Hindlimb muscle (tissue), 1 donor: ENCODE measurements around the gene NR1D2. TPM values are rescaled to one million over a fixed set of nuclear protein-coding genes. Genes with fewer than 3 reads are reported as not detected.

Experiments
- DNase-seq: peaks from one replicate; pipeline ENCODE4 v3.0.0-alpha.2; 2013
- polyA plus RNA-seq: library from polyadenylated mRNA; unstranded; fragments of 120-200 nt; gene quantifications from one replicate; pipeline ENCODE4 v1.2.1, GENCODE V29; 2013; ENCODE audit not compliant: insufficient read length

The NR1D2 gene
- polyA plus RNA-seq, 1 donor = 23.6 TPM

DNA sequence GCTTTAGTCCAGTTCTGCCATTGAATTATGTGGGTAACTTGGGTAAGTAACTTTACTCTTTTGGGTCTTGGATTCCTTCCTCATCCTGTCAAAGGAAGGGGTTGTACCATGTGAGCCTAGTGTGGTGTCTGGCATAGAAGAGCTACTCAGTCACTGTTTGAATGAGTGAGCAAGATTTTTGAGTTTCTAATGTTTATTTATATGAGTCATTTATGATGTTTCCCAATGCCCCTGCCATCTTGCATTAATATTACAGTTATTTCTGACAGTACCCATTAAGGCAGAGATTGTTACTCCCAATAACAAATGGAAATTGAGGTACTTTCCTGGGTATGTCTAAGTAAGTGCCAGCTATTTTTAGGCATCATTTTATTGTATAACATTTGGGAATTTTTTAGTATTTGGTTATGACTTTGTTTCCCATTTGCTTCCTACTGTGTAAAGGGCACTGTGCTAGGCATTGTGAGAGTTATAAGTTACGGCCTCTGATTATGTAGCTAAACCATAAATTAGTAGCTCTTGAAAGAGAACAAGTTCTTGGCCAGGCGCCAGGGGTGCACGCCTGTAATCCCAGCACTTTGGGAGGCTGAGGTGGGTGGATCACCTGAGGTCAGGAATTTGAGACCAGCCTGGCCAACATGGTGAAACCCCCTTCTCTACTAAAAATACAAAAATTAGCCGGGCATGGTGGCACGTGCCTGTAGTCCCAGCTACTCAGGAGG is 23.5 kb downstream of the NR1D2 start:
- no peak for DNase-seq

DNA sequence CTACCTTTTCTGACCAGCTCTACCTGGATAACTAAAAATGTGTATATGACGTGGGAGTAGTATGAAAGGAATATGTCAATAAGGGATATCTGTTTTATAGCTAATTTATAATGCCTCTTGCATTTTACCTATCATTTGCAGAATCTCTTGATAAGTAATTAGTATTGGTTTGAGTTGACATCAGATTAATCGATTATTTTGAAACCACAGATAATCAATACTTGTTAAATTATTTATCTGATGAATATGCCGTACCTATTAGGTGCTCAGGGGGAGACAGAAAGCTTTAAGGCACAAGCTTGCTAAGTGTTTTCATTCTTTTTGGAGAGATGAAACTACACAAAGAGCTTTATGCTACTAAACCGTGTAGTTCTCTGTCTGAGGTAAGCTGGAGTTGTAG is 24.3 kb downstream of the NR1D2 start:
- DNase-seq = no peak

DNA sequence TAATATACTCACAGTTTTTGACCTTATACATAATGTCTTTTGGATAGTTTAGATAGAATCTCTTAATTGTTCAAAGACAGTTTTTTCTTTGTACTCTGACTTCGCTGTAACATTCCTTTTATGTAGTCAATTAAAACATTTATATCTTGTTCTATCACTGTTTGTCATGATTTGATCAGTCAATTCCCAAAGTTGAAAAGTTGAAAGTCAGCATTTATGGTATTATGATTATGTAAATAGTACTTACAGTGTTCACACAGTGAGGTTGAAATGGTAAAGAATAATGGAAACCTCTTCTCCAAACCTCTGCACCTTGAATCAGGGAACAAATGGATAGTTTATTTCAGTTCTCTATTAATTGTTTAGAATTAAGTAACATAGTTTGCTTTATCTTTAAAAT is 26.6 kb downstream of the NR1D2 start:
- no peak for DNase-seq

DNA sequence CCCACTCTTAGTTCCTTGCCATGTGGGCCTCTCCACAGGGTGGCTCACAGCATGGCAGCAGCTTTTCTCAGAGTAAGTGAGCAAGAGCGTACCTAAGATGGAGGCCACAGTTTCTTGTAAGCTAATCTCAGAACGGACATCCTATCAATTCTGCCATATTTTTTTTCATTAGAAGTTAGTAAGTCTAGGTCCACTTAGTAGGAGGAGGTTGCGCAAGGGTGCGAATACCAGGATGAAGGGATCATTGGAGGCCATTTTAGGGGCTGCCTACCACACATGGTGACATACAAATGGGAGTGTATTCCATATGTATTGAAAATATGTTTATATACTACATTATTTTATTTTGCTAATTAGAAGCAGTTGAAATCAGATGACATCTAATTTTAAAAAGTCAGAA is 31.5 kb downstream of the NR1D2 start:
- no peak for DNase-seq

DNA sequence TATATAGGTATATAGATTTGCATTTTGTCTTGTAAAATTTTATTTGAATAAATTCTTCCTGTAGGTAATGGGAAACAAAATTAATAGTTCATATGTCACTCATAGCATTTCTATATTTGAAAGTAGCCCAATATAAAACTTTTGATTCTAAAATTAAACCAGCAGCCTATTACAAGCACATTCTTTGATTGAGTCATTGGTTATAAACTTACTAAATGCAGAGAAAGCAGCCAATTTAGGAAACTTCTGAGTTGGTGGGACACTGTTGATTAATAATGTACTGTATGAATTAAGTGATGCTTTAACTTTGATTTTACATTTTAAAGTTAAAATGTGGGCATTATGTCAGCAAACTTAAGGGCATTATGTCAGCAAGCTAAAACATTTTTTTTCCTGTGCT is 34.5 kb downstream of the NR1D2 start:
- no peak for DNase-seq

DNA sequence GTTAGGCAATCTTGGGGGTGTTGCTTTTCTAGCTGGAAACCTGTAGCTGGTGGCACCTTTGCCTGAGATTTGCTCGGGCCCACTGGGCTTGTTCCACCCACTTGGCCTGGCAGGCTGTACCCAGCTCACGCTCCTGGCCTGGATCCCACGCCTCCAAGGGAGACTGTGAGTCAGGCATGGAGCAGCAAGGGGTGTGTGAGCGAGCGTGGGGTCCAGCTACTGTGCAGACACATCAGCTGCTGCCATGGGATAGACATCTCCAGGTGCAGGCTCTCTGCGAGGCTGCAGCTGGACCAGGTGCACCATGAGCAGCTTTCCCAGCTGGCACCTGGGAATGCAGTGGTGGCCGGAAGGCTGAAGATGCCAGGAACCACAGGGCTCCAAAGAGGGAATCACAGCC is 36.0 kb downstream of the NR1D2 start:
- no peak for DNase-seq

DNA sequence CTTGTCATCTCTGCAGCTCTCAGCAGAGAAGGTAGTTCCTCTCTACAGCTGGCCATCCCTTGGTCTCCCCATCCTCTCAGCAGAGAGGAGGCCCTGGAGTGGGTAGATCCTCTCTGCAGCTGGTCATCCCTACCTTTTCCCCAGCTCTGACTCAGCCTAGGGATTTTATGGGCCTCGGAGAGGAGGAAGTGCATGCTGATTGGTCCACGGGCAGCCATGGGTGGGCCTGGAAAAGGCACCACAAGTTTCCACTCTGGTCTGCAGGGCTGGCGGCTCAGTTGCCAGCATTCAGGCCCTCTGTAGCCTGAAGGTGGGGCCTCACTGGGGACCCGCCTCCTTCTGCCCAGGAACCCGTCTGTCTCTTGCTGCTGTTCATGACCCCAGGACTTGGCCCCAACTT is 36.9 kb downstream of the NR1D2 start:
- DNase-seq = no peak

DNA sequence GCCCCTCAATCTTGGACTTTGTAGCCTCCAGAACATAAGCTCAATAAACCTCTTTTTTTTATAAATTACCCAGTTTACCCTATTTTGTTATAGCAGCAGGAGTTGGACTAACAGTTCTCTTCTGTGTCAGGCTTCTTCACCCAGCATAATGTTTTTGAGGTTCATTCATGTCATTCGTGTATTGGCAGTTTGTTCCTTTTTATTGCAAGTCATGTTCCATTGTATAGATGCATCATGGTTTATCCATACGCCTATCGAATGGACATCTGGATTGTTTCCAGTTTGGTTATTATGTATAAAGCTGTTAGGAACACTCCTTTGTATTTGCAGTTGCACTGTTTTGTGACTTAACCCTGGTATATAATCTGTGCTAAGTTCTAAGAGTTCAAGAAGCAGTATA is 39.8 kb downstream of the NR1D2 start:
- DNase-seq = no peak

DNA sequence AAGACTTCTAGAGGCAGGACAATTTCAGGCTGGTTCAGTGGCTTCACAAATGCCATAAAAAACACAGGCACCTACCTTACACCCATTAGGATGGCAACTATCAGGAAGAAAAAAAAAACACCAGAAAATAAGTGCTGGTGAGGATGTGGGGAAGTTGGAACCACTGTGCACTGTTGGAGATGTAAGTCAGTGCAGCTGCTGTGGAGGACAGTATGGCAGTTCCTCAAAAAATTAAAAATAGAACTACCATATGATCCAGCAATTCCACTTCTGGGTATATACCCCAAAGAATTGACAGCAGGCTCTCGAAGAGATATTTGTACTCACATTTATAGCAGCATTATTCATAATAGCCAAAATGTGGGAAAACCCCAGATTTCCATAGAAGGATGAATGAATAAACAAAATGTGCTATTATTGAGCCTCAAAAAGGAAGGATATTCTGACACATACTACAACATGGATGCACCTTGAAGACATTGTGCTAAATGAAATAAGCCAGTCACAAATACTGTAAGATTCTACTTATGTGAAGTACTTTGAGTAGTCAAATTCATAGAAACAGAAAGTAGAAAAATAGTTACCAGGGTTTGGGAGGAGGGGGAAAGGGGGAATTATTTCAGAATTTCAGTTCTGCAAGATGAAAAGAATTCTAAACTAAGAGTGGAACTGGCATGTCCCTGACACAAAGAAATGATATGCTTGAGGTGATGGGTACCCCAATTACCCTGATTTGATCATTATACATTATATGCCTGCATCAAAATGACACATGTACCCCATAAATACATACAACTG is 40.9 kb downstream of the NR1D2 start:
- DNase-seq = no peak

DNA sequence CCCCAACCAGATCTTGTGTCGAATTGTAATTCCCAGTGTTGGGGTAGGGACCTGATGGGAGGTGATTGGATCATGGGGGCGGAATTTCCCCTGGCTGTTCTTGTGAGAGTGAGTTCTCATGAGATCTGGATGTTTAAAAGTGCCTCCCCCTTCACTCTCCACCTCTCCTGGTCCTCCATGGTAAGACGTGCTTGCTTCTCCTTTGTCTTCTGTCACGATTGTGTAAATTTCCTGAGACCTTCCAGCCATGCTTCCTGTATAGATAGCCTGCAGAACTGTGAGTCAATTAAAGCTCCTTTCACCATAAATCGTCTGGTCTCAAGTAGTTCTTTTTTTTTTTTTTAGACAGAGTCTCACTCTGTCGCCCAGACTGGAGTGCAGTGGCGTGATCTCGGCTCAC is 42.3 kb downstream of the NR1D2 start:
- DNase-seq = no peak

DNA sequence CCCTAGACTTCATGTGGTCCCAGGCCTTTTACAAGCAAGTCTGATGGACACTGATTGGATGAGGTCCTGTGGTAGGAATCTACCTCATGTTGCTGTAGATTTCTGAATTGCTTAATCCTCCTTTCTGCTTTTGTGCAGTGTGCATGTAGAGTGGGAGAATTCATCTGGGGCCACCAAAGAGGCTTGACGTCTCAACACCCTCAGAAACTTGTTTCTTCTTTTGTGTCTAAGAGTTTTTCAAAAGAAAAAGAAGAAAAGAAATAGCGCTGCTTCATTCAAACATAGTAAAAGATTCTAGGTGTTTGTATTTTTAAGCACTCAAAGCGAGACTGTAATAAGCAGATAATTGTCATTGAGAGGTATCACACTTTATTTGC is 46.2 kb downstream of the NR1D2 start:
- no peak for DNase-seq

DNA sequence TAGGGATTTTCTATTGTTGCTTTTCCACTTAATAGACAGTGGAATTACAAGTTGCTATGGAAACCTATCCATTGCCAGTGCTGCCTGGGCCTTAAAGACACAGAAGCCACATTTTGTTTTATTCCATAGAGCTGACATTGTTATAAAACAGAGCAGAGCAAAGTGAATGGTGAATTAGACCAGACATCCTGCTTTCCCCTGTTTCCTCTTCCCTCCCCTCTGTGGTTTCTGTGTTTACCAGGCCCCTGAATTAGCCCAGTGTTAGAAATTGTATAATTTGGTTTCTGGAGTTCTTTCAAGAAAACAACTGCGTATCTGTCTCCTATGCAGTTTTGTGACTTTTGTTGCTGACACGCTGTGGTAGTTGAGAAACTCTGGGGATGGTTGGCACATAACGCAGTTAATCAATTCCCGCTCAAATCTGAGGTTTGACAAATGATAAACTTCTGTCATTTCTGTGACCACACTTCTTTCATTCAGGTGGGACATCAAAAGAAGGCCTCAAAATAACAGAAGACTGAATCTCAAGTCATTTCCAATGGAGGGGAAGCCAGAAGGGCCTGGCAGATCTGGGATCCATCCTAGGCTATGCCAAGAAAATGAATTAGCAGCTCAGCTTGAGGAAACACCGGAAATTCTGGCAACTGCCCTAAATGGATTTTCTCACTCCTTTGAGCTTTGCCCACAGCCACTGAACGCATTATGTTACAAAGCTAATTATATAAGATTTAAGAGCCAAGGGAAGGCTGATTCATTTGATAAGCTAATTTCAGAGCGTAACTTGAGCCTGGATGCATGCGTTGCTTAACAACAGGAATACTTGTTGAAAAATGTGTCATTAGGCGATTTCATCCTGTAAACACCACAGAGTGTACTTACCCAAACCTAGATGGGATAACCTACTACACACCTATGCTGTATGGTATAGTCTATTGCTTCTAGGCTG is 46.9 kb downstream of the NR1D2 start:
- DNase-seq = no peak

DNA sequence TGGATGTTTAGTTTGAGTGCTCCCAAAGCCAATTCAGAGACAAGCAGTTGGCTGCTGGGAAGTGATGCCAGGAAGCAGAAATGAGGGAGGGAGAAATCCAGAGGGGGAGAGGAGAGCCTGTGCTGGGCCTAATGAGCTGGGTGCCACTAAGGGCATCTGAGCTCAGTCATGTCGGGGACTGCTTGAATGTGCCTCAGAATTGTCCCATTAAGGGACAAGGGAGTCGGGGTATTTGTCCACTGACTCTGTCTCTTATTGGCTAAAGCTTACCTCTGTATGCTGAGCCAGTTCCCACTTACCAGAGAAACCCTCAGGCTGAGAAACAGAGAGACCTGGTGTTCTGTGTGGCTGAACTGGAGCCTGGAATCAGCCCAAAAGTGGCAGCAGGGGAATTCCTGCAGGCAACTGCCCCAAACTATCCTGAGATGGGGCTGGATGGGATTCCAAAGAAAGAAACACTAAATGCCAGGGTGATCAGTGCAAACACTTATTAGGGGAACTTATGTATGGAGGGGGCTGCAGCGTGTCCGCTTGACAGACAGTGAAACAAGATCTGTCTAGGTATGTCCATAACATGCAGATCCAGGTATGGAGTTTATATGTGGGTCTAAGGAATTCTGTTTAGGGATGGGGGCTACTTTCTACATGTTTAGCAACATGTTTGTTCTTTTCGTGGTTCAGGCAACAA is 48.6 kb downstream of the NR1D2 start:
- no peak for DNase-seq

DNA sequence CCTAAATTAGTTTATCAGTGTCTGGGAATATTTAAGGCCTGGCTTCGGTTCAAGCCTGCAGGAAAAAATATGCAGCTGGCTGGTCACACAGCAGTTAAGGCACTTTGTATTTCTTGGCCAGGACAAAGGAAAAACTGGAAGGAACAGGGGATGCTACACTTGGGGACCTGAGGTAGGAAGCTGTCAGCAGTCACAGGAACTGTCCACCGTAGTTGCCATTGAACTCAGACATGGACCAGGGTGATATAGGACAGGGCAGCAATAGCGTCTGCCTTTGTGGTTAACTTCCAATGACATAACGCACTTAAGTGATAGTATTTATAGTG is 49.1 kb downstream of the NR1D2 start:
- no peak for DNase-seq

DNA sequence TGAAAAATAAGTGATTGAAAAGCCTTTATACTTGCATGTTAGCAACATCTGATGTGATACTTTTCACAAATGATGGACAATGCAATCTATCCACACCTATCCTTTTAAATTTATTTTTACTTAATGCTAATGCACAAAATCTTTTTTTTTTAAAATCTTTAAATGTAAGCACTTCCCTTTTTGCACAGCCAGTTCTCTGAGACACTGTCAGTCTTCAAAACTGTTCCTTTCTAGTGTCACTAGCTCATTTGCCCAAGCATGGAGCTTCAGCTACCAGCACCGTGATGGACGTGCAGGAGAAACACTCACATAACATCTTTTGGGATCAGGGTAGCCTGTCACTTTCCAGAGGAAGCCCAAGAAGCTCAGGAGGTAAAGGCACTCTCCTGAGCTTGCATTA is 50.1 kb downstream of the NR1D2 start:
- no peak for DNase-seq

DNA sequence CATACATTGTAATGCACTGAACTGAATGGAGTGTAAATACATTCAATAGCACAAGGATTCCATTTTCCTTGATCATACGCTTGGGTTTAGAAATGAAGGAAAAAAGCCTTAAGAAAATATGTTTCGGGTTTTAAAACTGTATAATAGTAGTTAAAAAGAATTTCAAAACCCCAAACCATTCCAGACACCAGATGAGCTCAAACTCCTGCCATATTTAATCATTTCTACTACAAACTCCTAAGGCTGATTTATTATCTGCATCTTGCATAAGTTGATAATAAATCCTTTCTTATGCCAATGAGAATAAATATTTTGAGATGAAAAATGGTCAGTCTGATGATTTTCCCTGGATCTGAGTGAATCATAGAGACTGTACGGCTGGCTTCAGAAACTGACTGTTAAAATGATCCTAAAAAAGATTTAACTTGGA is 51.0 kb downstream of the NR1D2 start:
- no peak for DNase-seq

DNA sequence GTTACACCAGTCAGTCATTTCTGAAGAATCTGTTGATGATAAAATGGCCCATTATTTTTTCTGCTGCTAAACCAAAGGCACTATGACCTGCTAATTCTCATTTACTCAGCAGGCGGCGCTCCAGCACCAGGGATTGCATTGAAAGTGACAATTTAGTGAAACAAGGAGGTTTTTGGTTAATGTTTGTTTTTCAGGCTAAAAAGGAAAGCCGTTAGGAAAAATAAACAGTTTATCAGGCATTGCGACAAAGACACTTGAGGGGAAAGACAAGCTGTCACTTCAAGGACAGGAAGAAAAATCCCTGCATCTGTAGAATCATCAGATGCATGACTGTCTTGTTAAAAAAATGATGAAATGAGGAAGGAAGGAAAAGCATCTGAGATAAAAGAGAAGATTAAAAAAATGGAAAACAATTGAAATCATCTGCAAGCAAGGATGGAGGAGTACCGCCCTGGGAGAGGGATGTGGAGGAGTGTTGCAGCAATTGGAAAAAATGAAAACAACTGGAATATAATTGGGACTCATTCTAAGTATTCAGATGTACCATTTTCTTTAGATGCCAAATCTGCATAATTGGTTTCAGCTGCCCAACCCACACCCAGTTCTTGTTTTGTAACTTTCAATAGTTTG is 54.0 kb downstream of the NR1D2 start:
- DNase-seq = peak; percentile 67

DNA sequence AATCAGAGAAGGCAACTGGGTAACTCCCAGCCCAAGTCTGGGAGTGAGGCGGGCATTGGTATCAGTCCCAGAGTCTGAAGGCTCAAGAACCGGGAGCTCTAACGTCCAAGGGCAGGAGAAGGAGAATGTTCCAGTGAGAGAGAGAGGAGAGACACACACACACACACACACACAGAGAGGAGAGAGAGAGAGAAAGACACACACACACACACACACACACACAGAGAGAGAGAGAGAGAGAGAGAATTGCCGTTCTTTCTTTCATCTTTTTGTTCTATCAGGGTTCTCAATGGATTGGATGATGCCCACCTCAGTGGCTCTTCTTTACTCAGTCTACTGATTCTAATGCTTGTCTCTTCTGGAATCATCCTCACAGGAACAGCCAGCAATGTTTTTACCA is 57.0 kb downstream of the NR1D2 start:
- DNase-seq = no peak

DNA sequence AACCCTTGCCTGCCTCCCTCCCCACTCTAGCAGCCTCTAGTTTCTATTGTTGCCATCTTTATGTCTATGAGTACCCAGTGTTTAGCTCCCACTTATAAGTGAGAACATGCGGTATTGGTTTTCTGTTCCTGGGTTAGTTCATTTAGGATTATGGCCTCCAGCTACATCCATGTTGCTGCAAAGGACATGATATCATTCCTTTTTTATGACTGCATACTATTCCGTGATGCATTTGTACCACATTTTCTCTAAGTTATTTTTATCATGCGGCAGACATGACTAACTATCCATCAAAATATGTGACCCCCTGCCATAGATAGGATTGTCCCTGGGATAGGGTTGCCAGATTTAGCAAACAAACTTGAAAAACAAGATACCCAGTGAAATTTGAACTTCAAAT is 58.4 kb downstream of the NR1D2 start:
- DNase-seq = no peak

DNA sequence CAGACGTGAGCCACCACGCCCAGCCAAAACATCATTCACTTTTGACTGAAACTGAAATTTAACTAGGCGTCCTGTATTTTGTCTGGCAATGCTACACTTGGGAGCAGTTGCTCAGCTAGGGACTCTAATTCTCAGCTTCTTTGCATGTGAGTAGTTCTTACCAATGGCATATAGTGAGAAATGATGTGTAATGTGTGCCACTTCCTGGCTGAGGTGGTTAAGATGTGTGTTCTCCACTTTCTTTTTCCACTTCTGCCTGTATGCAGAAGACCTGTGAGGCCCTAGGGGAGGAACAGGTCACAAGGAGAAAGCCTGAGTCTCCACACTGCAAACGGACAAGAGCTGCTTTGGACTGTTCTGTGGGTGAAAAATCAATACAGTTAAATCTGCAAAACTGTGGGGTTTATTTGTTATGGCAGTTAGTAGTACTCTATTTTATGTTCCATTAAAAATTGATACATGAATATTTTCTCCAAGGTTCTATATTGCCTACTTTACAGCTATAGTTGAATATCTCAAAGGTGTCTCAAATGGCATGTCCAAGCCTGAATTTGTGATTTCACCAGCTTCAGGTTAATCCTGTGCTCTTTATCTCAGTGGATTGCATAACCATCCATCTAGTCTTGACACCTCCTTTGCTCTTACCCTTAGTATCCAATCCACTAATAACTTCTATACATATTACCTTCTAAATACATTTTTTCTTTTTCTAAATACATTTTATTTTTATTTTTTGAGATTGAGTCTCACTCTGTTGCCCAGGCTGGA is 59.3 kb downstream of the NR1D2 start:
- DNase-seq = no peak

DNA sequence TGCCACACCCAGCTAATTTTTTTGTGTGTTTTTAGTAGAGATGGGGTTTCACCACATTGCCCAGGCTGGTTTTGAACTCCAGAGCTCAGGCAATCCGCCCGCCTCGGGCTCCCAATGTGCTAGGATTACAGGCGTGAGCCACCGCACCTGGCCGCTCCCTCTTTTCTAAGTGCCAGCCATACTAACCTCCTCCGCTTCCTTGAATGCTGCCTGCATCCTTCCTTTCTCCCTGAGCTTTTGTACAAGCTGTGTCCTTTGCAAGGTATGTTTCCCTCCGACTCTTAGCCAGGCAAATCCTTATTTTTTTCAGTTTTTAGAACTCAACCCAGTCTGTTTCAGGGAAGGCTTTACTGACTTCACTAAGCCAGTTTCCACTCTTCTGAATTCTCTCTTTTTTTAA is 60.6 kb downstream of the NR1D2 start:
- DNase-seq = no peak
